Gastroesophageal sphincter (tissue), 2 donors: ENCODE results near the gene ACP1.

Source experiments
- EP300 ChIP-seq: sonication (generic); formaldehyde crosslinking; IDR thresholded peaks from one replicate; pipeline ENCODE4 v1.6.1; 2017; ENCODE audit warnings: antibody characterized with exemption, mild to moderate bottlenecking
- POLR2A ChIP-seq, 2 donors: fragments of 450-650 bp; IDR thresholded peaks; one replicate each; pipeline ENCODE4 v1.6.1; 2017; ENCODE audit warnings: antibody characterized with exemption in 2 of 2, mild to moderate bottlenecking in 2 of 2, moderate library complexity in 1 of 2

GRCh38 chr2:286035-286434, 21.3 kb downstream of the ACP1 start:
- TF ChIP-seq EP300 (no peak), POLR2A (IDR thresholded peaks at IDR 0.05) (no peak)
